Astrocyte (in vitro differentiated cells and primary cell): ENCODE data around the gene COPS2. TPM values are rescaled to one million over a fixed set of nuclear protein-coding genes. Genes with fewer than 3 reads are reported as not detected.
"Not testable (repeated sequence)": the region's sequence is repeated elsewhere in the genome, so short reads cannot be mapped to it uniquely, and the experiment has no call there.

ENCODE experiments used
- DNase-seq: peaks from one replicate; pipeline ENCODE4 v3.0.0-alpha.2; 2010; ENCODE audit warnings: low read depth
- FAIRE-seq: peaks from 2 replicates; lab custom pipeline; 2011; peaks lifted over from hg19 to GRCh38; lab: Jason Lieb, UNC
- H2AFZ ChIP-seq: 2 replicates; pipeline ENCODE4 v1.6.0; 2012; ENCODE audit warnings: low read depth, low read length, inconsistent platforms
- H3K27ac ChIP-seq: 2 replicates; pipeline ENCODE4 v1.5.1; 2011; ENCODE audit warnings: low read depth, low read length, inconsistent platforms
- H3K27me3 ChIP-seq: 2 replicates; pipeline ENCODE4 v1.6.0; 2011; ENCODE audit warnings: low read length, inconsistent platforms; ENCODE audit not compliant: insufficient read depth
- H3K36me3 ChIP-seq: 2 replicates; pipeline ENCODE4 v1.5.1; 2011; ENCODE audit warnings: low read length, inconsistent platforms; ENCODE audit not compliant: insufficient read depth
- H3K4me1 ChIP-seq: 2 replicates; pipeline ENCODE4 v1.5.1; 2011; ENCODE audit warnings: low read length, inconsistent platforms; ENCODE audit not compliant: insufficient read depth
- H3K4me2 ChIP-seq: 2 replicates; pipeline ENCODE4 v1.6.0; 2012; ENCODE audit warnings: low read length, inconsistent platforms
- H3K4me3 ChIP-seq: 2 replicates; pipeline ENCODE4 v1.5.1; 2011; ENCODE audit warnings: low read depth, mild to moderate bottlenecking, low read length, inconsistent platforms; ENCODE audit not compliant: insufficient read depth
- H3K79me2 ChIP-seq: 2 replicates; pipeline ENCODE4 v1.6.0; 2012; ENCODE audit warnings: mild to moderate bottlenecking, low read length, inconsistent platforms; ENCODE audit not compliant: insufficient read depth
- H3K9ac ChIP-seq: 2 replicates; pipeline ENCODE4 v1.6.0; 2012; ENCODE audit warnings: mild to moderate bottlenecking, low read length, inconsistent platforms
- H3K9me3 ChIP-seq: 2 replicates; pipeline ENCODE4 v1.5.1; 2012; ENCODE audit warnings: low read depth, mild to moderate bottlenecking, low read length, inconsistent platforms; ENCODE audit not compliant: insufficient read depth
- H4K20me1 ChIP-seq: 2 replicates; pipeline ENCODE4 v1.6.0; 2012; ENCODE audit warnings: low read length, inconsistent platforms; ENCODE audit not compliant: insufficient read depth
- H3K27ac Mint-ChIP-seq: one replicate; pipeline ENCODE4 v1.8.0; 2021; ENCODE audit warnings: mild to moderate bottlenecking, mixed read lengths; ENCODE audit not compliant: unreplicated experiment
- H3K27me3 Mint-ChIP-seq: one replicate; pipeline ENCODE4 v1.8.0; 2021; ENCODE audit warnings: low read depth, mixed read lengths; ENCODE audit not compliant: unreplicated experiment
- H3K36me3 Mint-ChIP-seq: one replicate; pipeline ENCODE4 v1.8.0; 2021; ENCODE audit warnings: low read depth, mixed read lengths; ENCODE audit not compliant: unreplicated experiment
- H3K4me1 Mint-ChIP-seq: one replicate; pipeline ENCODE4 v1.8.0; 2021; ENCODE audit warnings: low read depth, mixed read lengths; ENCODE audit not compliant: unreplicated experiment
- H3K4me3 Mint-ChIP-seq: one replicate; pipeline ENCODE4 v1.8.0; 2021; ENCODE audit warnings: mild to moderate bottlenecking, moderate library complexity, mixed read lengths; ENCODE audit not compliant: unreplicated experiment
- H3K9me3 Mint-ChIP-seq: one replicate; pipeline ENCODE4 v1.8.0; 2021; ENCODE audit warnings: mild to moderate bottlenecking, mixed read lengths; ENCODE audit not compliant: unreplicated experiment
- CTCF ChIP-seq: IDR thresholded peaks from 2 replicates; pipeline ENCODE4 v1.5.1; 2011; ENCODE audit warnings: low read depth, mild to moderate bottlenecking, inconsistent platforms, low read length, moderate library complexity; ENCODE audit not compliant: insufficient read depth
- EZH2 ChIP-seq: IDR thresholded peaks from 2 replicates; pipeline ENCODE4 v1.6.1; 2012; ENCODE audit warnings: mild to moderate bottlenecking, low read length, inconsistent platforms; ENCODE audit not compliant: insufficient read depth
- total RNA-seq: library from RNA; stranded (reverse); gene quantifications from 2 replicates; pipeline ENCODE4 v1.2.1, GENCODE V29; 2021

Gene COPS2
- total RNA-seq, 1 donor from 2014 or later: 94.3 TPM

- Histone ChIP-seq H3K9me3 (no peaks in the 10 kb centered on the region), H3K27ac (no peak overlapping the region), H2AFZ (no peak overlapping the region), H3K4me2 (no peak overlapping the region), H3K9ac (no peak overlapping the region), H4K20me1 (peaks cover 17% of the 10 kb centered on the region), H3K27me3 (no peaks in the 10 kb centered on the region), H3K4me1 (no peaks in the 10 kb centered on the region), H3K36me3 (no peaks in the 10 kb centered on the region), H3K4me3 (no peak overlapping the region), H3K79me2 (peaks cover 34% of the 10 kb centered on the region)
- TF ChIP-seq EZH2 (no peak), CTCF (no peak)
- Mint-ChIP-seq H3K4me1 (peaks cover 2% of the 10 kb centered on the region), H3K4me3 (no peak overlapping the region), H3K27me3 (no peaks in the 10 kb centered on the region), H3K36me3 (peaks cover 3% of the 10 kb centered on the region), H3K27ac (no peak overlapping the region), H3K9me3 (peaks cover 3% of the 10 kb centered on the region)
- FAIRE-seq (no peak), DNase-seq (no peak)
These were observed 24.2 kb upstream of the COPS2 start for GRCh38 chr15:49179433-49180190.

DNA sequence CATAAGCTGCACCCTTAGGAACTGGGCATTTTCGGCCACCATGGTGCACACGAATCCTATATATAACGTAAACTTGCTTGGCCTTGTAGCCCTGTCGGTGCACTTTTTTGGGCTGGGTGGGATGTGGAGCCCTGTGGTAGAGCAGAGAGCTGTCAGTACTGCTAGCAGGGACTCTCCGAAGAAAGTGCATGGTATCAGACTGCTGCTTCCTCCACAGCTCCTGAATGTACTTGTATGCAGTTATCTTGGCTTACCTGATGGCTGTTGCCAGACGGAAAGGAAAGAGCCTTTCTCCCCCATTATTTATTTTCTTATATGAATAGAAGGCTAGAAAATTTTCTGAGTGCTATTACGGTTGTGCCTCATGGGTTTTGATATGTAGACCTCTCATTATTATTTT is 23.1 kb upstream of the COPS2 start:
- Histone ChIP-seq H3K4me2 (no peak overlapping the region), H3K9me3 (no peaks in the 10 kb centered on the region), H3K27ac (no peak overlapping the region), H3K27me3 (no peaks in the 10 kb centered on the region), H3K79me2 (peaks cover 31% of the 10 kb centered on the region), H3K4me1 (no peaks in the 10 kb centered on the region), H2AFZ (no peak overlapping the region), H3K36me3 (no peaks in the 10 kb centered on the region), H3K9ac (no peak overlapping the region), H3K4me3 (no peak overlapping the region), H4K20me1 (peaks cover 17% of the 10 kb centered on the region)
- no peak overlapping the region for H3K27ac Mint-ChIP-seq
- peaks cover 2% of the 10 kb centered on the region for H3K4me1 Mint-ChIP-seq
- H3K4me3 Mint-ChIP-seq: no peak overlapping the region
- no peak for TF ChIP-seq EZH2
- no peak for TF ChIP-seq CTCF
- peaks cover 3% of the 10 kb centered on the region for H3K9me3 Mint-ChIP-seq
- DNase-seq: no peak
- no peak for FAIRE-seq
- H3K27me3 Mint-ChIP-seq: no peaks in the 10 kb centered on the region
- peaks cover 3% of the 10 kb centered on the region for H3K36me3 Mint-ChIP-seq

DNA sequence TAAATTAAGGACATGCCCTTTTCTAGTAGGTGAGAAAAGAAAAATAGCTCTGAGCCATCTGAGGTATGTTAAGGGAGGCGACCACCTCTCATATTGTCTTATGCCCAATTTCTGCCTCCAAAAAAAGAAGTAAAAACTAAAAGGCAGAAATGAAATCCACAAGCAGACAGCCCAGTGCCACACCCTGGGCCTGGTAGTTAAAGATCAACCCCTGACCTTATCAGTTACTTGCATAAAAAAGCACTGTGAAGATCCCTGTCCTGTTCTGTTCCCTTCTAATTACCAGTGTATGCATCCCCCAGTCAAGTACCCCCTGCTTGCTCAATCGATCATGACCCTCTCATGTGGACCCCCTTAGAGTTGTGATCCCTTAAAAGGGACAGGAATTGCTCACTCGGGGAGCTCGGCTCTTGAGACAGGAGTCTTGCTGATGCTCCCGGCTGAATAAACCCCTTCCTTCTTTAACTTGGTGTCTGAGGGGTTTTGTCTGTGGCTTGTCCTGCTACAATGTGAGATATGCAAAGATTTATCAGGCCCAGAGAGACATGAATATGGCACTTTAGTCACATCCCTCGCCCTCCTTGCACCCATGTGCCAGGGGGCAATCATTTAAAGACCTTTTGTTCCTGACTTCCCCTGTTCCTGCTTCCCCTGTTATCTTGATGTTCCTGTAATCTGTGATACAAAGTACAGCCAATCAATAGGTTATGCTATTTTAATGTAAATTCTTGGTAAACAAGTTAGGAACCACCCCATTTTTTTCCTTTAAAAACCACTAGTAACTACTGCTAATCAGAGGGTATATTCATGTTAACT is 20.4 kb upstream of the COPS2 start:
- not testable (repeated sequence) for H3K27me3 ChIP-seq, H3K4me2 ChIP-seq, H3K9ac ChIP-seq, H3K9me3 Mint-ChIP-seq, H3K36me3 Mint-ChIP-seq, H3K27ac Mint-ChIP-seq, H3K27ac ChIP-seq, H3K36me3 ChIP-seq, H3K9me3 ChIP-seq, H3K4me3 ChIP-seq, H3K27me3 Mint-ChIP-seq, DNase-seq, H3K4me3 Mint-ChIP-seq, H3K4me1 ChIP-seq, FAIRE-seq, H2AFZ ChIP-seq, H3K4me1 Mint-ChIP-seq
- Histone ChIP-seq H4K20me1 (peaks cover 14% of the 10 kb centered on the region), H3K79me2 (peaks cover 49% of the 10 kb centered on the region)
